ACC112 (cell line): Measurements from ENCODE around the gene EP400.
A peak's percentile ranks its signal among the peaks of the same experiment; 100 is the strongest.

ENCODE experiments used
- H2AFZ ChIP-seq: fragments of 200-600 bp; sonication (generic); one replicate; pipeline ENCODE4 v1.6.0; 2017; ENCODE audit warnings: antibody characterized with exemption, low read length; ENCODE audit not compliant: unreplicated experiment
- H3K27ac ChIP-seq: fragments of 200-600 bp; sonication (generic); 2 replicates; pipeline ENCODE4 v1.5.1; 2014; ENCODE audit warnings: low read depth, mild to moderate bottlenecking, antibody characterized with exemption, low read length, moderate library complexity
- H3K27me3 ChIP-seq: fragments of 200-600 bp; sonication (generic); 2 replicates; pipeline ENCODE4 v1.6.1; 2014; ENCODE audit warnings: mild to moderate bottlenecking, antibody characterized with exemption, low read length, moderate library complexity, mixed read lengths; ENCODE audit not compliant: insufficient read depth
- H3K36me3 ChIP-seq: fragments of 200-600 bp; sonication (generic); 2 replicates; pipeline ENCODE4 v1.6.1; 2016; ENCODE audit warnings: mild to moderate bottlenecking, antibody characterized with exemption, low read length, moderate library complexity, mixed read lengths; ENCODE audit not compliant: insufficient read depth
- H3K4me1 ChIP-seq: fragments of 200-600 bp; sonication (generic); one replicate; pipeline ENCODE4 v1.6.1; 2016; ENCODE audit warnings: low read length, mixed read lengths; ENCODE audit not compliant: insufficient read depth, unreplicated experiment, control insufficient read depth
- H3K4me3 ChIP-seq: fragments of 200-600 bp; sonication (generic); 2 replicates; pipeline ENCODE4 v1.5.1; 2014; ENCODE audit warnings: mild to moderate bottlenecking, low read depth, low read length
- H3K79me2 ChIP-seq: fragments of 200-600 bp; sonication (generic); one replicate; pipeline ENCODE4 v1.6.0; 2016; ENCODE audit warnings: low read length; ENCODE audit not compliant: control insufficient read depth, unreplicated experiment, insufficient read depth

The EP400 gene

DNA sequence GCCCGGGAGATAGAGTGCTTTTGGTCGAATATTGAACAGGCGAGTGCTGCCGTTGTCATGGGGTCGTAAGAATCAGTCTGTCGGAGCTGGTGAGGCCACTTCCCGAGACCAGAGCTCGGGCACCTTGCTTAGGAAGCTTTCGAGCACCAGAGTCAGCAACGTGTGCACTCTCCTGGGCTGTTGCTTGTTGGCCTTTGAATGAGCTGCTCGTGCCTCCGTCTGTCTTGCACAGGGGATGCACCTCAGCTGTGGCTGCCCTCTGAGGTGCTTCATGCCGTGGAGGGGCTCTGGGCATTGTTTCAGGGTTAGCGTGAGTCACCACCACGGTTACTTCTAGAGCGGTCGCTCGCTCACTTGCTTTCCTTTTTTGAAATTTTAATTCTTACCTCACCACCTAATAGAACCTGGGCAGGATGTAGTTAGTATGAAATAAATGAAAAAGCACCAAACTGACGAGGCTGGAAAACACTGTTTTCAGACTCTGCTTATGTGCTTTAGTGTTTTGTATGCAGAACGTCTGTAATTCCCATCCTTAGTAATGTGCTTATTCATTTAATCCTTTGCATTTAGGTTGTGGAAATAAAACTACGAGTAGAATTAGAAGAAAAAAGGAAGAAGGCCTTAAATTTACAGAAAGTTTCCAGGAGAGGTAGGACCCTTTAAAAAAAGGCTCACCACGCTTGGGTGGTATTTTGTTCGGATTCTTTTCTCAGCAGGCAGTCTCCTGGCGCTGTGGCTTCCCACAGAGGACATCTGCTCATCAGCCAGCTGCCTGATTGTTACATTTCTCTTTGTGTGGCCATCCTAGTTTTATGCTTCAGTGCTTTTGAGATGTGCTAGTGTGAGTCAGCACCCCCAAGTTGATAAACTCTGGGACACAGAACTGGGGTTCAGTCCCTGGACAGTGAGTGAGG lies 40.6 kb downstream of the EP400 start:
- no peak overlapping the region for H3K4me3 ChIP-seq
- peaks cover 20% of the 10 kb centered on the region for H3K36me3 ChIP-seq
- H3K4me1 ChIP-seq = no peaks in the 10 kb centered on the region
- no peak overlapping the region for H3K27ac ChIP-seq
- no peaks in the 10 kb centered on the region for H3K79me2 ChIP-seq
- H3K27me3 ChIP-seq = no peaks in the 10 kb centered on the region
- H2AFZ ChIP-seq = no peak overlapping the region

DNA sequence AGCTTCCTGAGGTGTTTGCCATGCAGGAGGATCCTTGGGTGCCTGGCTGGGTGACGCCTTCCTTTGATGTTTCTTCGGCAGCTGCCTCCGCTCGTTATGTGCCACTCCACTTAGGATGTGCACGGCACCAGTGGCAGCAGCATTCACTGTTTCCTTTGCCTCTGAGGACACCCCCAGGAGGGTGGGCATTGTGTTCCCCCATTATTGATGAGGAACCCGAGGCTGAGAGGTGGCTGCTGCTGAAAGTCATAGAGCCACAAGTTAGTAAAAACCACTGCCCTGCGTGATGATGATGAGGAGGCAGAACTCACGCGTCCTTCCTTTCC lies 41.2 kb downstream of the EP400 start:
- Histone ChIP-seq H3K79me2 (no peaks in the 10 kb centered on the region), H2AFZ (no peak overlapping the region), H3K4me1 (no peaks in the 10 kb centered on the region), H3K27me3 (no peaks in the 10 kb centered on the region), H3K36me3 (peaks cover 20% of the 10 kb centered on the region), H3K4me3 (no peak overlapping the region), H3K27ac (no peak overlapping the region)

GRCh38 chr12:131991816-131992430 lies 42.2 kb downstream of the EP400 start:
- Histone ChIP-seq H3K27ac (no peak overlapping the region), H3K4me3 (no peak overlapping the region), H3K79me2 (no peaks in the 10 kb centered on the region), H3K4me1 (no peaks in the 10 kb centered on the region), H2AFZ (no peak overlapping the region), H3K36me3 (peaks cover 20% of the 10 kb centered on the region), H3K27me3 (no peaks in the 10 kb centered on the region)

- Histone ChIP-seq H3K27me3 (no peaks in the 10 kb centered on the region), H3K4me3 (no peak overlapping the region), H3K79me2 (no peaks in the 10 kb centered on the region), H3K4me1 (no peaks in the 10 kb centered on the region), H2AFZ (no peak overlapping the region), H3K27ac (no peak overlapping the region), H3K36me3 (peaks cover 27% of the 10 kb centered on the region)
These were observed 44.8 kb downstream of the EP400 start for GRCh38 chr12:131994589-131994988.

- no peaks in the 10 kb centered on the region for H3K27me3 ChIP-seq
- peaks cover 6% of the 10 kb centered on the region for H3K36me3 ChIP-seq
- no peaks in the 10 kb centered on the region for H3K79me2 ChIP-seq
- H3K4me3 ChIP-seq = no peak overlapping the region
- H3K27ac ChIP-seq = no peak overlapping the region
- peaks cover 12% of the 10 kb centered on the region for H3K4me1 ChIP-seq
- H2AFZ ChIP-seq = no peak overlapping the region
These were observed 50.6 kb downstream of the EP400 start for GRCh38 chr12:132000286-132000872.

DNA sequence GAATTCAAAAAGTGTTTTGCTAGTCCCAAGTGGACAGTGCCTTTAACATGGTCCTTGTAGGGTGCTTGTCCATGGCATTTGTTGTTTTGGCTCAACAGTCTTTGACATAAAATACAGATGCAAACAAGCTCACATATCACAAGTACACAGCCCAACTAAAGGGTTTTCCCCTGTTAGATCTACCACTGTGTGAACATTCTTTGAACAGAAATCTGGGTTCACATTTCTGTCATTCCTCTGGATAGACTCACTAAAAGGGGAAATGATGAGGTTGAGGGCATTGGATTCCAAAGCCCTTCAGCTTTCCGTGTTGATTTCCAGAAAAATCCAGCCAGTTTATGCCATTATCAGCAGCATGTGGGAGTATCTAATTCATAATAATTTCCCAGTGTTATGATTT lies 54.1 kb downstream of the EP400 start:
- peaks cover 16% of the 10 kb centered on the region; the same call in 1 of the 2 replicates for H3K36me3 ChIP-seq
- no peak overlapping the region for H3K4me3 ChIP-seq
- no peak overlapping the region for H2AFZ ChIP-seq
- H3K79me2 ChIP-seq = no peaks in the 10 kb centered on the region
- peak overlapping the region; percentile 61 for H3K27ac ChIP-seq
- peaks cover 12% of the 10 kb centered on the region for H3K4me1 ChIP-seq
- no peaks in the 10 kb centered on the region for H3K27me3 ChIP-seq

DNA sequence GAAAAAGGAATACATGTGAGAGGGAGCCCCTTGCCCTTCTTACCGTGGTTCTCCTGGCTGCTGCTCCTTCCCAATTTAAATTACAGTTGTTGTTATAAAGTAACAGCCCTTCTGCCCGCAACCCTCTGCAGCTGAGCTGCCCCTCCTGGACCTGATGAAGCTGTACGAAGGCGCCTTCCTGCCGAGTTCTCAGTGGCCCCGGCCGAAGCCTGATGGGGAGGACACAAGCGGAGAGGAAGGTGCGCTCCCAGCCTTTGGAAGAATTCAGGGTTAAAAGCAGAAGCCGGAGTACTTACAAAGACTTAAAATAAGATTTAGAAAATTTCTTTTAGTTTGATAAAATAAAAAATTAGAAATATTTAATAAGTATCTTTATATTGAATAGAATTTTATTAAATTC lies 55.2 kb downstream of the EP400 start:
- Histone ChIP-seq H3K4me1 (peaks cover 12% of the 10 kb centered on the region), H3K27ac (no peak overlapping the region), H3K27me3 (no peaks in the 10 kb centered on the region), H3K36me3 (peaks cover 16% of the 10 kb centered on the region; the same call in 1 of the 2 replicates), H2AFZ (no peak overlapping the region), H3K79me2 (peaks cover 3% of the 10 kb centered on the region), H3K4me3 (no peak overlapping the region)

- Histone ChIP-seq H3K4me1 (peaks cover 12% of the 10 kb centered on the region), H3K79me2 (peaks cover 3% of the 10 kb centered on the region), H3K4me3 (no peak overlapping the region), H3K27ac (no peak overlapping the region), H3K36me3 (peaks cover 16% of the 10 kb centered on the region; the same call in 1 of the 2 replicates), H2AFZ (no peak overlapping the region), H3K27me3 (no peaks in the 10 kb centered on the region)
These were observed 56.4 kb downstream of the EP400 start for GRCh38 chr12:132006056-132006680.

DNA sequence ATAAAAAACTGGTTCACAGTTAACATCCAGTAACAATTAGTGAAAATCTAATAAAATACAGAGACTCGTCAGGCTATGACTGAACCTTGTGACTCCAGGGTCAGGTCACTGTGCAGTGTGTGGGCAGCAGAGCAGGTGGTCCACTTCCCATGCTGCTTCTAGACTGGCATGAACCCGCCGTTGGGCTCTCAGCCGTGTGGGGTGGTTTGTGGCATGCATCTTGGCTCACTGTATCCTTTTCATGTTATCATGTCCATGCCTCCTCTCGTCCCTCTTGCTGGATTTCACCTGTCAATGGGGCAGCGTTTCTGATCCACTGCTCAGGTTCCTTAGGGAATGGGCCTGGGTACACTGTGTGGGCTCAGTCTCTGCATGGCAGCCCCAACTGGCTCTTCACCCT lies 57.3 kb downstream of the EP400 start:
- H3K4me1 ChIP-seq = peaks cover 12% of the 10 kb centered on the region
- no peaks in the 10 kb centered on the region for H3K27me3 ChIP-seq
- no peak overlapping the region for H2AFZ ChIP-seq
- no peak overlapping the region for H3K4me3 ChIP-seq
- H3K79me2 ChIP-seq = peaks cover 3% of the 10 kb centered on the region
- no peak overlapping the region for H3K27ac ChIP-seq
- peaks cover 24% of the 10 kb centered on the region; the same call in 1 of the 2 replicates for H3K36me3 ChIP-seq

GRCh38 chr12:132009336-132009859 lies 59.7 kb downstream of the EP400 start:
- H2AFZ ChIP-seq = no peak overlapping the region
- no peak overlapping the region for H3K27ac ChIP-seq
- no peak overlapping the region for H3K4me3 ChIP-seq
- peaks cover 28% of the 10 kb centered on the region; the same call in 1 of the 2 replicates for H3K36me3 ChIP-seq
- peaks cover 3% of the 10 kb centered on the region for H3K79me2 ChIP-seq
- H3K4me1 ChIP-seq = no peaks in the 10 kb centered on the region
- no peaks in the 10 kb centered on the region for H3K27me3 ChIP-seq
